Liver (tissue), 9 donors: ENCODE results near the gene AGAP5. TPM values are rescaled to one million over a fixed set of nuclear protein-coding genes. Genes with fewer than 3 reads are reported as not detected.

Experiments
- DNase-seq: peaks from one replicate; pipeline ENCODE4 v3.0.0-alpha.2; 2017; ENCODE audit warnings: low spot score
- H3K27ac ChIP-seq, 2 donors: one replicate each; pipeline ENCODE4 v1.7.0; 2013; ENCODE audit warnings: inconsistent platforms in 2 of 2, low read length in 2 of 2, control low read depth in 1 of 2, low read depth in 1 of 2, mild to moderate bottlenecking in 1 of 2
- H3K27me3 ChIP-seq, 4 donors: one replicate each; pipeline versions ENCODE4 v1.6.1 to v1.7.0; 2013; ENCODE audit warnings: low read length in 3 of 4, inconsistent platforms in 1 of 4, mild to moderate bottlenecking in 1 of 4, moderate library complexity in 1 of 4; ENCODE audit not compliant: control insufficient read depth in 4 of 4, insufficient read depth in 4 of 4
- H3K36me3 ChIP-seq, 4 donors: one replicate each; pipeline versions ENCODE4 v1.6.1 to v1.7.0; 2013; ENCODE audit warnings: low read length in 3 of 4, mild to moderate bottlenecking in 3 of 4, low read depth in 1 of 4, moderate library complexity in 1 of 4; ENCODE audit not compliant: control insufficient read depth in 4 of 4, insufficient read depth in 3 of 4
- H3K4me1 ChIP-seq, 4 donors: one replicate each; pipeline versions ENCODE4 v1.6.1 to v1.7.0; 2013; ENCODE audit warnings: low read length in 3 of 4, mild to moderate bottlenecking in 3 of 4, moderate library complexity in 1 of 4; ENCODE audit not compliant: control insufficient read depth in 4 of 4, insufficient read depth in 4 of 4
- H3K4me3 ChIP-seq, 3 donors: one replicate each; pipeline versions ENCODE4 v1.6.1 to v1.7.0; 2013; ENCODE audit warnings: low read length in 3 of 3, control low read depth in 1 of 3, low read depth in 1 of 3, mild to moderate bottlenecking in 1 of 3
- H3K9ac ChIP-seq, 2 donors: one replicate each; pipeline ENCODE4 v1.7.0; 2013; ENCODE audit warnings: low read length in 2 of 2, mild to moderate bottlenecking in 2 of 2, moderate library complexity in 2 of 2, control low read depth in 1 of 2, low read depth in 1 of 2
- H3K9me3 ChIP-seq, 4 donors: one replicate each; pipeline versions ENCODE4 v1.6.1 to v1.7.0; 2013; ENCODE audit warnings: low read length in 3 of 4; ENCODE audit not compliant: control insufficient read depth in 4 of 4
- ATF3 ChIP-seq: IDR thresholded peaks from 2 replicates; pipeline ENCODE4 v1.6.1; 2016; ENCODE audit warnings: antibody characterized with exemption
- CTCF ChIP-seq: fragments of 150-350 bp; IDR thresholded peaks from 2 replicates; pipeline ENCODE4 v1.5.1; 2017; ENCODE audit warnings: improper control_type of control experiment, low read depth, low read length; ENCODE audit not compliant: missing input control
- EGR1 ChIP-seq, 2 donors: IDR thresholded peaks; 2 replicates each; pipeline ENCODE4 v1.6.1; 2016 to 2018; ENCODE audit warnings: antibody characterized with exemption in 2 of 2, low read depth in 2 of 2
- FOXA1 ChIP-seq: IDR thresholded peaks from 2 replicates; pipeline ENCODE4 v1.6.1; 2016; ENCODE audit warnings: antibody characterized with exemption
- FOXA2 ChIP-seq: IDR thresholded peaks from 2 replicates; pipeline ENCODE4 v1.6.1; 2016; ENCODE audit warnings: antibody characterized with exemption
- GABPA ChIP-seq, 2 donors: IDR thresholded peaks in 1 of 2; conservative IDR thresholded peaks in 1 of 2; 2 replicates each; pipeline ENCODE4 v1.6.1; 2016; ENCODE audit warnings: antibody characterized with exemption in 2 of 2, mild to moderate bottlenecking in 1 of 2, moderate library complexity in 1 of 2
- HNF4A ChIP-seq, 2 donors: conservative IDR thresholded peaks; 2 replicates each; pipeline ENCODE4 v1.6.1; 2016; ENCODE audit warnings: antibody characterized with exemption in 2 of 2, mild to moderate bottlenecking in 2 of 2
- HNF4G ChIP-seq: IDR thresholded peaks from 2 replicates; pipeline ENCODE4 v1.6.1; 2016; ENCODE audit warnings: antibody characterized with exemption
- JUND ChIP-seq, 2 donors: IDR thresholded peaks; 2 replicates each; pipeline ENCODE4 v1.6.1; 2016; ENCODE audit warnings: antibody characterized with exemption in 2 of 2
- MAX ChIP-seq: IDR thresholded peaks from 2 replicates; pipeline ENCODE4 v1.6.1; 2016; ENCODE audit warnings: antibody characterized with exemption
- NR2F2 ChIP-seq: IDR thresholded peaks from 2 replicates; pipeline ENCODE4 v1.6.1; 2016; ENCODE audit warnings: antibody characterized with exemption
- RAD21 ChIP-seq, 2 donors: IDR thresholded peaks; 2 replicates each; pipeline ENCODE4 v1.6.1; 2016; ENCODE audit warnings: antibody characterized with exemption in 2 of 2, mild to moderate bottlenecking in 2 of 2
- REST ChIP-seq: IDR thresholded peaks from 2 replicates; pipeline ENCODE4 v1.6.1; 2016; ENCODE audit warnings: antibody characterized with exemption, mild to moderate bottlenecking
- RXRA ChIP-seq, 2 donors: IDR thresholded peaks; 2 replicates each; pipeline ENCODE4 v1.6.1; 2017 to 2018; ENCODE audit warnings: antibody characterized with exemption in 2 of 2, mild to moderate bottlenecking in 1 of 2
- SP1 ChIP-seq: IDR thresholded peaks from 2 replicates; pipeline ENCODE4 v1.6.1; 2018; ENCODE audit warnings: antibody characterized with exemption, mild to moderate bottlenecking
- TAF1 ChIP-seq: conservative IDR thresholded peaks from 2 replicates; pipeline ENCODE4 v1.6.1; 2016; ENCODE audit warnings: antibody characterized with exemption, mild to moderate bottlenecking
- YY1 ChIP-seq: IDR thresholded peaks from 2 replicates; pipeline ENCODE4 v1.6.1; 2016; ENCODE audit warnings: antibody characterized with exemption, mild to moderate bottlenecking
- WGBS: extraction: QIAGEN DNeasy Blood & Tissue Kit; methylation state at CpG from one replicate; pipeline ENCODE4 v1.1.7; 2013; 5-methylcytosine and 5-hydroxymethylcytosine counted together
- polyA plus RNA-seq, 2 donors: library from polyadenylated mRNA; stranded (reverse) in 1 of 2; unstranded in 1 of 2; fragments of 200-250 nt in 1 of 2; fragments of >200 nt in 1 of 2; fragmentation: Nextera tagmentation in 1 of 2; extraction: Ambion mirVana in 1 of 2; gene quantifications; one replicate each; pipeline versions ENCODE4 v1.2.1 to v1.2.3, GENCODE V29; 2013 to 2015
- total RNA-seq, 2 donors: library from RNA; depleted of rRNA; stranded (reverse); fragments of >200 nt; gene quantifications; one replicate each; pipeline ENCODE4 v1.2.3, GENCODE V29; 2014
- donor health status: healthy.
- donor health status: healthy.
- donor health status: healthy.
- donor health status: healthy.
- donor health status: healthy.

Gene AGAP5
- total and polyA plus RNA-seq, 4 donors, result 1.4 to 9.1 (median 2.5) TPM

GRCh38 chr10:73734028-73734720 lies 36.3 kb upstream of the AGAP5 start:
- WGBS, result 94% methylated on average over 16 of the region's 16 CpGs
- DNase-seq, result no peak

GRCh38 chr10:73732931-73733623 lies 35.2 kb upstream of the AGAP5 start:
- H3K9me3 ChIP-seq, result no peaks in the 10 kb centered on the region
- no peak overlapping the region for H3K9ac ChIP-seq
- 90% methylated on average over 84 of the region's 84 CpGs for WGBS
- H3K27ac ChIP-seq, result no peak overlapping the region
- peaks cover 8 to 16% (median 12%) of the 10 kb centered on the region in 4 donors for H3K4me1 ChIP-seq
- DNase-seq, result no peak
- H3K27me3 ChIP-seq, result no peaks in the 10 kb centered on the region
- H3K36me3 ChIP-seq, result peaks cover 3 to 9% (median 6%) of the 10 kb centered on the region in 4 donors
- TF ChIP-seq MAX, result no peak
- TF ChIP-seq JUND (IDR thresholded peaks at IDR 0.05), result no peak
- TF ChIP-seq GABPA (IDR thresholded peaks at IDR 0.05 in 1 of 2, conservative IDR thresholded peaks at IDR 0.05 in 1 of 2), result no peak
- no peak for TF ChIP-seq HNF4G
- no peak for TF ChIP-seq FOXA2
- TF ChIP-seq SP1, result no peak
- no peak for TF ChIP-seq EGR1 (IDR thresholded peaks at IDR 0.05; ENCODE audit: low read depth in 2 of 2)
- no peak for TF ChIP-seq NR2F2
- no peak for TF ChIP-seq TAF1
- TF ChIP-seq HNF4A (conservative IDR thresholded peaks at IDR 0.05), result no peak
- TF ChIP-seq RXRA (IDR thresholded peaks at IDR 0.05), result no peak
- no peak for TF ChIP-seq RAD21 (IDR thresholded peaks at IDR 0.05)
- TF ChIP-seq YY1, result no peak
- TF ChIP-seq ATF3, result no peak
- no peak for TF ChIP-seq CTCF
- TF ChIP-seq FOXA1, result no peak
- H3K4me3 ChIP-seq, result no peak overlapping the region

More at GRCh38 chr10:73734028-73734720, 36.3 kb upstream of the AGAP5 start:
- H3K9ac ChIP-seq, result no peak overlapping the region
- no peaks in the 10 kb centered on the region for H3K27me3 ChIP-seq
- peaks cover 3 to 8% (median 6%) of the 10 kb centered on the region in 4 donors for H3K36me3 ChIP-seq
- no peak overlapping the region for H3K27ac ChIP-seq
- H3K4me3 ChIP-seq, result no peak overlapping the region
- H3K9me3 ChIP-seq, result no peaks in the 10 kb centered on the region
- peaks cover 8 to 16% (median 12%) of the 10 kb centered on the region in 4 donors for H3K4me1 ChIP-seq
- TF ChIP-seq REST, result no peak
